CD4-positive, alpha-beta T cell (primary cell): Measurements from ENCODE around the gene RFXAP. TPM values are rescaled to one million over a fixed set of nuclear protein-coding genes. Genes with fewer than 3 reads are reported as not detected.
"Not testable (repeated sequence)": the region's sequence is repeated elsewhere in the genome, so short reads cannot be mapped to it uniquely, and the experiment has no call there.

Experiments
- ATAC-seq: fragments of 200-7000 bp; cut with Tn5 transposase; one replicate; pipeline ENCODE4 v1.10.0; 2022; ENCODE audit warnings: mild to moderate bottlenecking; ENCODE audit not compliant: poor library complexity
- CTCF ChIA-PET: fragments of 350-600 bp; sonication (Branson Sonifier 250); formaldehyde crosslinking; loops from one replicate; lab custom pipeline; 2021; ENCODE audit warnings: antibody characterized with exemption, inconsistent platforms; lab: Charles Lee
- POLR2A ChIA-PET: fragments of 350-600 bp; sonication (Branson Sonifier 250); formaldehyde crosslinking; loops from one replicate; lab custom pipeline; 2021; ENCODE audit warnings: antibody characterized with exemption, inconsistent platforms; lab: Charles Lee
- DNase-seq, 14 experiments: peaks; one replicate each; pipeline ENCODE4 v3.0.0-alpha.2; 2013 to 2020; ENCODE audit warnings: mixed read lengths in 2 of 14
- H3K27ac ChIP-seq, 2 donors: one replicate each; pipeline versions ENCODE4 v1.5.1 to v1.7.0; 2013; ENCODE audit warnings: low read length in 2 of 2, low read depth in 1 of 2, mild to moderate bottlenecking in 1 of 2
- H3K27me3 ChIP-seq, 2 experiments: 1 replicate in 1 of 2; 2 replicates in 1 of 2; pipeline versions ENCODE4 v1.6.1 to v1.7.0; 2013; ENCODE audit warnings: low read length in 2 of 2, control low read depth in 1 of 2, mild to moderate bottlenecking in 1 of 2, moderate library complexity in 1 of 2; ENCODE audit not compliant: insufficient read depth in 2 of 2, control insufficient read depth in 1 of 2
- H3K36me3 ChIP-seq: one replicate; pipeline ENCODE4 v1.6.1; 2013; ENCODE audit warnings: low read length, control low read depth; ENCODE audit not compliant: insufficient read depth
- H3K4me1 ChIP-seq: one replicate; pipeline ENCODE4 v1.6.1; 2013; ENCODE audit warnings: low read length, control low read depth; ENCODE audit not compliant: insufficient read depth
- H3K4me3 ChIP-seq: one replicate; pipeline ENCODE4 v1.5.1; 2013; ENCODE audit warnings: mild to moderate bottlenecking, low read length, moderate library complexity
- H3K9me3 ChIP-seq, 2 experiments: 1 replicate in 1 of 2; 2 replicates in 1 of 2; pipeline versions ENCODE4 v1.6.1 to v1.7.0; 2013; ENCODE audit warnings: low read length in 2 of 2, mild to moderate bottlenecking in 2 of 2, control low read depth in 1 of 2, moderate library complexity in 1 of 2; ENCODE audit not compliant: control insufficient read depth in 1 of 2, insufficient read depth in 1 of 2
- H3K27ac Mint-ChIP-seq: one replicate; pipeline ENCODE4 v1.8.0; 2020; ENCODE audit warnings: mixed read lengths
- H3K27me3 Mint-ChIP-seq: one replicate; pipeline ENCODE4 v1.8.0; 2021; ENCODE audit warnings: mixed read lengths
- H3K36me3 Mint-ChIP-seq: one replicate; pipeline ENCODE4 v1.8.0; 2021; ENCODE audit warnings: low read depth, mixed read lengths
- H3K4me1 Mint-ChIP-seq: one replicate; pipeline ENCODE4 v1.8.0; 2021; ENCODE audit warnings: low read depth, mixed read lengths
- H3K4me3 Mint-ChIP-seq: one replicate; pipeline ENCODE4 v1.8.0; 2020; ENCODE audit warnings: mild to moderate bottlenecking, mixed read lengths
- H3K9me3 Mint-ChIP-seq: one replicate; pipeline ENCODE4 v1.8.0; 2020; ENCODE audit warnings: mixed read lengths
- intact Hi-C, 2 experiments: fragments of 100-400 bp; cut with DNase I in 1 of 2; cut with micrococcal nuclease in 1 of 2; formaldehyde crosslinking; loops; one replicate each; pipeline versions ENCODE4 v1.15.1 to v1.9.0; 2023 to 2025; cut with DNase I, micrococcal nuclease
- total RNA-seq, 174 experiments: library from RNA in 2 of 174; stranded (reverse) in 2 of 174; gene quantifications; one replicate each; pipeline ENCODE4 v1.2.3 and lab custom pipeline; 2021 to 2026
- TF ChIP-seq, protein P1 (sequence below): fragments of 200-600 bp; IDR thresholded peaks from one replicate; pipeline ENCODE4 v1.8.0; 2022; ENCODE audit warnings: antibody characterized with exemption, mild to moderate bottlenecking

The RFXAP gene
- total RNA-seq, 2 experiments from 2014 or later: 5.8 to 6.0 TPM

DNA sequence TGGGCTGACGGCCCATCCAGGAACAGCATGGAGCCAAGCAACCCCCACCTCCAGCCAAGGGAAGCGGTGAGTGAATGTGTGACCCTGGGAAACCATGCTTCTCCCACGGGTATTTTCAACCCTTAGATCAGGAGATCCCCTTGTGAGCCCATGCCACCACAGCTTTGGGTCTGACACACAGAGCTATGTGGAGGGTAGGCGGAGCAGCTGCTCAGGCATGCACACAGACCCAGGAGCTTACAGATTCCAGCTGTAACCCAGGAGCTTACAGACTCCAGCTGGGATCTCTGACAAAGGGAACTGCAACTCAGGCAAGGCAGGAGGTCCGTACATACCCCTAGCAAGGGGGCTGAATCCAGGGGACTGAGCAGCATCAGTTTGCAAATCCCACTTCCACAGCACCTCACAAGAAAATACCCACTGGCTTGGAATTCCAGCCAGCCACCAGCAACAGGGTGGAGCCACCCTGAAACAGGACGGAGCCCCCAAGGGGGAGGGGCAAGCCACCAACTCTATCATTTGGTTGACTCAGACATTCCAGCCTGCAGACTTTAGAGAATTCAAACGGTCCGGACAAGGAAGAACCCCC, 40.8 kb upstream of the RFXAP start:
- no peak overlapping the region for H3K27ac ChIP-seq
- Mint-ChIP-seq H3K27me3 (peaks cover 34% of the 10 kb centered on the region), H3K36me3 (no peaks in the 10 kb centered on the region), H3K4me1 (no peaks in the 10 kb centered on the region), H3K9me3 (no peaks in the 10 kb centered on the region), H3K27ac (no peak overlapping the region), H3K4me3 (no peak overlapping the region)
- peaks cover 0 to 6% of the 10 kb centered on the region in 2 experiments for H3K9me3 ChIP-seq
- ATAC-seq (no peak), DNase-seq (no peak)
- H3K4me3 ChIP-seq: no peak overlapping the region
- H3K27me3 ChIP-seq: peaks cover 0 to 4% of the 10 kb centered on the region in 2 experiments
- intact Hi-C loops: no loop called here
- H3K4me1 ChIP-seq: no peaks in the 10 kb centered on the region
- ChIA-PET POLR2A (no interaction called here), CTCF (no interaction called here)
- H3K36me3 ChIP-seq: no peaks in the 10 kb centered on the region
- TF ChIP-seq, protein P1, sequence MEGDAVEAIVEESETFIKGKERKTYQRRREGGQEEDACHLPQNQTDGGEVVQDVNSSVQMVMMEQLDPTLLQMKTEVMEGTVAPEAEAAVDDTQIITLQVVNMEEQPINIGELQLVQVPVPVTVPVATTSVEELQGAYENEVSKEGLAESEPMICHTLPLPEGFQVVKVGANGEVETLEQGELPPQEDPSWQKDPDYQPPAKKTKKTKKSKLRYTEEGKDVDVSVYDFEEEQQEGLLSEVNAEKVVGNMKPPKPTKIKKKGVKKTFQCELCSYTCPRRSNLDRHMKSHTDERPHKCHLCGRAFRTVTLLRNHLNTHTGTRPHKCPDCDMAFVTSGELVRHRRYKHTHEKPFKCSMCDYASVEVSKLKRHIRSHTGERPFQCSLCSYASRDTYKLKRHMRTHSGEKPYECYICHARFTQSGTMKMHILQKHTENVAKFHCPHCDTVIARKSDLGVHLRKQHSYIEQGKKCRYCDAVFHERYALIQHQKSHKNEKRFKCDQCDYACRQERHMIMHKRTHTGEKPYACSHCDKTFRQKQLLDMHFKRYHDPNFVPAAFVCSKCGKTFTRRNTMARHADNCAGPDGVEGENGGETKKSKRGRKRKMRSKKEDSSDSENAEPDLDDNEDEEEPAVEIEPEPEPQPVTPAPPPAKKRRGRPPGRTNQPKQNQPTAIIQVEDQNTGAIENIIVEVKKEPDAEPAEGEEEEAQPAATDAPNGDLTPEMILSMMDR: no peak

DNA sequence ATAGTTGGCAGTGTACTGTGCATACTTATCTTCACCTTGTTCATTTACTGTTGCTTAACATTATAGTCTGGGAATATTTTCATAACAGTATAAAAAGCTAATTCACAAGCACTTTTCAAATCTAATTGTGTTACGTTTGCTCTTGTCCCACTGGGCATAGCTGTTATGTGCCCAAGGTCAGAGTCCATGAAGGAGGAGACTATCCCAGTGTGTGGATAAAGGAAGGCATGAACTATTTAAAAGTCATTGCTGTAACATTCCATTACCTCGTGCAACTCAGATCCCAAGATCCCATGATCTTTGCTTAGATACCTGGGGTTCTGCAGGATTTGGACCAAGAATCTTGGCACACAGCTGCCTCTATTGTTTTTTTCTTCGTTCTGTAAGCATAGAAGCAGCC, 35.1 kb upstream of the RFXAP start:
- TF ChIP-seq, protein P1: no peak
- Histone ChIP-seq H3K4me1 (no peaks in the 10 kb centered on the region), H3K9me3 (peaks cover 0 to 4% of the 10 kb centered on the region in 2 experiments), H3K27me3 (no peaks in the 10 kb centered on the region), H3K36me3 (no peaks in the 10 kb centered on the region), H3K27ac (no peak overlapping the region), H3K4me3 (no peak overlapping the region)
- ATAC-seq: no peak
- no peak for DNase-seq
- ChIA-PET CTCF (no interaction called here), POLR2A (no interaction called here)
- H3K9me3 Mint-ChIP-seq: no peaks in the 10 kb centered on the region
- H3K27ac Mint-ChIP-seq: no peak overlapping the region
- peaks cover 42% of the 10 kb centered on the region for H3K27me3 Mint-ChIP-seq
- no peaks in the 10 kb centered on the region for H3K36me3 Mint-ChIP-seq
- H3K4me1 Mint-ChIP-seq: no peaks in the 10 kb centered on the region
- no peak overlapping the region for H3K4me3 Mint-ChIP-seq
- intact Hi-C loops: no loop called here

DNA sequence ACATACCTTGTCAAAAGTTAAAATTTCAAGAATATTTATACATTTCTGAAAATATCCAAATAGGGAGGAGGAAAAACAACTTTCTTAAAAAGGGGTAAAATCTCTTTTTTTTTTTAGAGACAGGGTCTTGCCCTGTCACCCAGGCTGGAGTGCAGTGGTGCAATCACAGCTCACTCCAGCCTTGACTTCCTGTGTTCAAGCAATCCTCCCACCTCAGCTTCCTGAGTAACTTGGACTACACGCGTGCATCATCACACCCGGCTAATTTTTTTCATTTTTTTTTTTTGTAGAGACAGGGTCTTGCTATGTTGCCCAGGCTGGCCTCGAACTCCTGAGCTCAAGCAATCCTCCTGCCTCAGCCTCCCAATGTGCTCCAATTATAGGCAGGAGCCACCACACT, 32.8 kb upstream of the RFXAP start:
- intact Hi-C loops, H3K27ac ChIP-seq, H3K27ac Mint-ChIP-seq, POLR2A ChIA-PET, H3K4me1 ChIP-seq, H3K36me3 Mint-ChIP-seq, H3K9me3 Mint-ChIP-seq, H3K4me3 ChIP-seq, CTCF ChIA-PET, H3K36me3 ChIP-seq, H3K27me3 ChIP-seq, H3K9me3 ChIP-seq, ATAC-seq, H3K4me3 Mint-ChIP-seq, DNase-seq, H3K4me1 Mint-ChIP-seq: not testable (repeated sequence)
- H3K27me3 Mint-ChIP-seq: peaks cover 48% of the 10 kb centered on the region

DNA sequence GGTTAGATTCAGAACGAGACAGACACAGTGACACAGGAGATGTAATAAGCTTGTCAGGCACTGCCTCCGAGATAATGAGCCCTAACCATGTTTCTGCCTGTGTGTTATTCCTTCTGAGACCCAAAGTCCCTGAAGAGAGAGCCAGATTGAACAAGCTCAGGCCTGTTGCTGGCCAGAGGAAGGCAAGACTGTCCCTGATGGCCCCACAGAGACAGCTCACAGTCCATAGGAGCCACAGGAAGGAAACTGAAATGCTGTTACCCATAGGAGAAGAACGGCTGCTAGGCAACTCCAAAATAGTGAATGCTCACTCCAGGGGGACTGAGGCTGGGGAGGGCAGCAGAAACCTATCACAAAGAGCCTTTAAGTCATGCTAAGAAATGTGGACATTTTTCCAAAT, 31.8 kb upstream of the RFXAP start:
- no peak overlapping the region for H3K27ac Mint-ChIP-seq
- TF ChIP-seq, protein P1: no peak
- H3K36me3 Mint-ChIP-seq: no peaks in the 10 kb centered on the region
- H3K27me3 Mint-ChIP-seq: peaks cover 54% of the 10 kb centered on the region
- no peak overlapping the region for H3K4me3 Mint-ChIP-seq
- H3K9me3 ChIP-seq: no peaks in the 10 kb centered on the region
- CTCF ChIA-PET: no interaction called here
- no peaks in the 10 kb centered on the region for H3K4me1 Mint-ChIP-seq
- H3K27me3 ChIP-seq: no peaks in the 10 kb centered on the region
- intact Hi-C loops: no loop called here
- no peaks in the 10 kb centered on the region for H3K36me3 ChIP-seq
- POLR2A ChIA-PET: no interaction called here
- H3K9me3 Mint-ChIP-seq: no peaks in the 10 kb centered on the region
- no peak overlapping the region for H3K27ac ChIP-seq
- no peaks in the 10 kb centered on the region for H3K4me1 ChIP-seq
- no peak for DNase-seq
- no peak for ATAC-seq
- no peak overlapping the region for H3K4me3 ChIP-seq
